K562 (cell line): ENCODE results near the gene SCAF11. TPM values are rescaled to one million over a fixed set of nuclear protein-coding genes. Genes with fewer than 3 reads are reported as not detected.

ENCODE experiments used
- E4F1 ChIP-seq: fragments of 250-450 bp; sonication (Bioruptor Pico); IDR thresholded peaks from 2 replicates; pipeline ENCODE4 v1.5.0; 2021; ENCODE audit warnings: mild to moderate bottlenecking, borderline replicate concordance
- GMEB1 ChIP-seq: fragments of 250-450 bp; sonication (Bioruptor Pico); IDR thresholded peaks from 2 replicates; pipeline ENCODE4 v1.4.0; 2020; ENCODE audit warnings: mild to moderate bottlenecking
- HDAC8 ChIP-seq: fragments of 450-650 bp; IDR thresholded peaks from 2 replicates; pipeline ENCODE4 v1.6.1; 2016; ENCODE audit warnings: mild to moderate bottlenecking, missing genetic modification characterization, moderate library complexity, missing compliant biosample characterization
- HNRNPH1 ChIP-seq: fragments of 200-400 bp; formaldehyde crosslinking; optimal IDR thresholded peaks from 2 replicates; pipeline ENCODE3; 2017; ENCODE audit warnings: low read depth, mild to moderate bottlenecking, low read length, moderate library complexity
- KAT2B ChIP-seq: IDR thresholded peaks from one replicate; pipeline ENCODE4 v1.6.1; 2012; ENCODE audit warnings: low read depth, mild to moderate bottlenecking, control low read depth, inconsistent platforms, low read length, moderate library complexity
- MYBL2 ChIP-seq, 2 experiments: fragments of 450-650 bp in 1 of 2; sonication (generic) in 1 of 2; formaldehyde crosslinking in 1 of 2; IDR thresholded peaks; 2 replicates each; pipeline versions ENCODE4 v1.6.1 to v1.8.1; 2017 to 2022; ENCODE audit warnings: borderline replicate concordance in 1 of 2, inconsistent platforms in 1 of 2, low read depth in 1 of 2, mild to moderate bottlenecking in 1 of 2, missing genetic modification reagents in 1 of 2, moderate library complexity in 1 of 2
- POLR2A ChIP-seq: fragments of 450-650 bp; conservative IDR thresholded peaks from 2 replicates; pipeline ENCODE4 v1.6.1; 2016
- RAD21 ChIP-seq, 2 experiments: fragments of 250-450 bp in 1 of 2; fragments of 450-650 bp in 1 of 2; sonication (Bioruptor Pico) in 1 of 2; formaldehyde crosslinking in 1 of 2; IDR thresholded peaks in 1 of 2; conservative IDR thresholded peaks in 1 of 2; 2 replicates each; pipeline versions ENCODE4 v1.4.0 to v1.8.0; 2020 to 2022; ENCODE audit warnings: mild to moderate bottlenecking in 2 of 2, moderate library complexity in 1 of 2
- RBM14 ChIP-seq: fragments of 200-400 bp; formaldehyde crosslinking; IDR thresholded peaks from 2 replicates; pipeline ENCODE4 v1.6.1; 2018; ENCODE audit warnings: low read depth, mild to moderate bottlenecking, low read length, moderate library complexity, borderline replicate concordance; ENCODE audit not compliant: insufficient read depth
- TCF15 ChIP-seq: fragments of 250-450 bp; sonication (Bioruptor Pico); IDR thresholded peaks from 2 replicates; pipeline ENCODE4 v1.8.0; 2022; ENCODE audit warnings: moderate library complexity, mild to moderate bottlenecking, inconsistent platforms
- TFE3 ChIP-seq: fragments of 450-650 bp; formaldehyde crosslinking; IDR thresholded peaks from 2 replicates; pipeline ENCODE4 v1.4.0; 2020; ENCODE audit warnings: mild to moderate bottlenecking, mixed read lengths
- ZNF57 ChIP-seq: fragments of 450-650 bp; formaldehyde crosslinking; IDR thresholded peaks from 2 replicates; pipeline ENCODE4 v1.4.0; 2020; ENCODE audit warnings: mild to moderate bottlenecking, moderate library complexity
- ZNF592 ChIP-seq: fragments of 450-650 bp; IDR thresholded peaks from 2 replicates; pipeline ENCODE4 v1.6.1; 2017; ENCODE audit warnings: antibody characterized with exemption, mild to moderate bottlenecking
- polyA plus RNA-seq, 8 experiments: library from polyadenylated mRNA; depleted of rRNA in 4 of 8; stranded (reverse) in 5 of 8; unstranded in 3 of 8; fragments of >200 nt; fragmentation: Nextera tagmentation in 2 of 8; fragmentation: Illumina TruSeq in 1 of 8; extraction: Ambion mirVana in 2 of 8; extraction: Trizol in 1 of 8; gene quantifications; 2 replicates each; pipeline versions ENCODE4 v1.2.1 to v1.2.3, GENCODE V29; 2011 to 2014; ENCODE audit warnings: inconsistent platforms in 1 of 8, missing spikeins in 1 of 8
- total RNA-seq, 7 experiments: library from RNA; depleted of rRNA in 6 of 7; stranded (reverse); fragments of >200 nt in 6 of 7; fragmentation: Illumina TruSeq in 2 of 7; extraction: Trizol in 2 of 7; gene quantifications; 2 replicates each; pipeline versions ENCODE4 v1.2.1 to v1.2.3, GENCODE V29; 2011 to 2021; ENCODE audit warnings: low replicate concordance in 1 of 7

The SCAF11 gene
- total and polyA plus RNA-seq, 9 of the 15 experiments (the other 6 are each of a cell fraction or from before 2014, with no cell fraction given) = 30.4 to 119 (median 80.0) TPM

GRCh38 chr12:45989721-45990467 lies 480 bp downstream of the SCAF11 start (continued):
- no peak for TF ChIP-seq RAD21 (CRISPR knock-in tag; conservative IDR thresholded peaks at IDR 0.05 in 1 of 2, IDR thresholded peaks at IDR 0.05 in 1 of 2)
- no peak for TF ChIP-seq TCF15 (CRISPR knock-in tag)
- TF ChIP-seq E4F1 (CRISPR knock-in tag) = no peak
- no peak for TF ChIP-seq HNRNPH1
- TF ChIP-seq HDAC8 (tag) = no peak
- no peak; the same call in 1 of the 2 replicates for TF ChIP-seq GMEB1 (CRISPR knock-in tag)
- no peak for TF ChIP-seq ZNF592
- TF ChIP-seq MYBL2 (IDR thresholded peaks at IDR 0.05; ENCODE audit: low read depth) = no peak
- TF ChIP-seq MYBL2 (CRISPR knock-in tag; IDR thresholded peaks at IDR 0.05; ENCODE audit: borderline replicate concordance) = no peak
- no peak for TF ChIP-seq KAT2B
- 0 out of 2 replicates have a peak, but pooled peaks have one; percentile 73 for TF ChIP-seq RBM14
- TF ChIP-seq ZNF57 (CRISPR knock-in tag) = no peak
- no peak for TF ChIP-seq TFE3 (CRISPR knock-in tag)
- TF ChIP-seq POLR2A = no peak
